SK-N-SH treated with all-trans-retinoic acid at 6 μM for 48 hours (cell line): ENCODE measurements around the gene CCDC170.
"Not testable (repeated sequence)": the region's sequence is repeated elsewhere in the genome, so short reads cannot be mapped to it uniquely, and the experiment has no call there.

ENCODE experiments used
- BACH2 ChIP-seq: fragments of 250-450 bp; sonication (Bioruptor Pico); IDR thresholded peaks from 2 replicates; pipeline ENCODE4 v1.9.0; 2021; ENCODE audit warnings: mild to moderate bottlenecking, borderline replicate concordance
- GLIS3 ChIP-seq: fragments of 250-450 bp; sonication (Bioruptor Pico); IDR thresholded peaks from 2 replicates; pipeline ENCODE4 v1.5.0; 2020; ENCODE audit warnings: mild to moderate bottlenecking, moderate library complexity
- OSR1 ChIP-seq: fragments of 250-450 bp; sonication (Bioruptor Pico); IDR thresholded peaks from 2 replicates; pipeline ENCODE4 v1.8.0; 2022; ENCODE audit warnings: moderate library complexity, mild to moderate bottlenecking, inconsistent platforms
- TCF4 ChIP-seq: fragments of 250-450 bp; sonication (Bioruptor Pico); IDR thresholded peaks from 2 replicates; pipeline ENCODE4 v1.8.0; 2021; ENCODE audit warnings: mild to moderate bottlenecking, moderate library complexity, borderline replicate concordance
- TF ChIP-seq, protein P1 (sequence below): fragments of 250-450 bp; sonication (Bioruptor Pico); IDR thresholded peaks from 2 replicates; pipeline ENCODE4 v1.5.1; 2020; ENCODE audit warnings: low read depth, mild to moderate bottlenecking, moderate library complexity

DNA sequence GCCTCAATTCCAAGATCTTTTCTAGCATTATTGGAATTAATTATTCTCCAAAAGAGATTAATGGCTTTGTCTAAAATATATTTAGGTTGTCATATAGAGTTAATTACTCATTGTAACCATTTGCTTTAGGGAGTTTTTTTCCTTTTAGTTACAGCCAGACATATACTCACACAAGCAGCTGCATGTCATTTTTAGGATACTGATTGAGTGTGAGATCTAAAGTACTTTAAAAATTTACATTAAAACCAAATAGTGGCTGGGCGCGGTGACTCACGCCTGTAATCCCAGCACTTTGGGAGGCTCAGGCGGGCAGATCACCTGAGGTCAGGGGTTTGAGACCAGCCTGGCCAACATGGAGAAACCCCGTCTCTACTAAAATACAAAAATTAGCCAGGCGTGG, 51.1 kb downstream of the CCDC170 start:
- TF ChIP-seq GLIS3 (CRISPR knock-in tag); TCF4 (CRISPR knock-in tag); OSR1 (CRISPR knock-in tag); BACH2: not testable (repeated sequence)
- TF ChIP-seq, protein P1, sequence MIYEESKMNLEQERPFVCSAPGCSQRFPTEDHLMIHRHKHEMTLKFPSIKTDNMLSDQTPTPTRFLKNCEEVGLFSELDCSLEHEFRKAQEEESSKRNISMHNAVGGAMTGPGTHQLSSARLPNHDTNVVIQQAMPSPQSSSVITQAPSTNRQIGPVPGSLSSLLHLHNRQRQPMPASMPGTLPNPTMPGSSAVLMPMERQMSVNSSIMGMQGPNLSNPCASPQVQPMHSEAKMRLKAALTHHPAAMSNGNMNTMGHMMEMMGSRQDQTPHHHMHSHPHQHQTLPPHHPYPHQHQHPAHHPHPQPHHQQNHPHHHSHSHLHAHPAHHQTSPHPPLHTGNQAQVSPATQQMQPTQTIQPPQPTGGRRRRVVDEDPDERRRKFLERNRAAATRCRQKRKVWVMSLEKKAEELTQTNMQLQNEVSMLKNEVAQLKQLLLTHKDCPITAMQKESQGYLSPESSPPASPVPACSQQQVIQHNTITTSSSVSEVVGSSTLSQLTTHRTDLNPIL = not testable (repeated sequence)
